Body of pancreas (tissue), 4 donors: ENCODE data around the gene SPAG7. TPM values are rescaled to one million over a fixed set of nuclear protein-coding genes. Genes with fewer than 3 reads are reported as not detected.
"Not testable (repeated sequence)": the region's sequence is repeated elsewhere in the genome, so short reads cannot be mapped to it uniquely, and the experiment has no call there.

Experiments
- ATAC-seq: fragments of 150-250 bp; one replicate; pipeline ENCODE4 v1.9.1; 2016
- DNase-seq, 4 donors: peaks; one replicate each; pipeline ENCODE4 v3.0.0-alpha.2; 2019
- H3K27ac ChIP-seq, 4 donors: fragments of 200-600 bp; sonication (generic); 1 replicate in 3 of 4; 2 replicates in 1 of 4; pipeline versions ENCODE4 v1.5.1 to v1.6.1; 2016 to 2019; ENCODE audit warnings: mild to moderate bottlenecking in 1 of 4, mixed read lengths in 1 of 4, moderate library complexity in 1 of 4
- H3K27me3 ChIP-seq, 2 donors: fragments of 200-600 bp; sonication (generic); one replicate each; pipeline ENCODE4 v1.6.0; 2016; ENCODE audit warnings: mild to moderate bottlenecking in 1 of 2
- H3K36me3 ChIP-seq, 2 donors: fragments of 200-600 bp; sonication (generic); replicated peaks in 1 of 2; 2 replicates each; pipeline ENCODE4 v1.5.1; 2016; ENCODE audit warnings: low read depth in 2 of 2; ENCODE audit not compliant: insufficient read depth in 1 of 2
- H3K4me1 ChIP-seq: fragments of 200-600 bp; sonication (generic); one replicate; pipeline ENCODE4 v1.6.0; 2016
- H3K4me3 ChIP-seq, 2 donors: fragments of 200-600 bp; sonication (generic); 1 replicate in 1 of 2; 2 replicates in 1 of 2; pipeline ENCODE4 v1.5.1; 2016 to 2019
- H3K9me3 ChIP-seq, 3 donors: fragments of 200-600 bp; sonication (generic); 1 replicate in 2 of 3; 2 replicates in 1 of 3; pipeline ENCODE4 v1.5.1; 2016
- POLR2A ChIP-seq, 3 donors: fragments of 450-650 bp; IDR thresholded peaks; one replicate each; pipeline ENCODE4 v1.6.1; 2016; ENCODE audit warnings: antibody characterized with exemption in 3 of 3, mild to moderate bottlenecking in 2 of 3
- WGBS, 2 donors: methylation state at CpG; one replicate each; pipeline ENCODE4 v1.1.5; 2017; 5-methylcytosine and 5-hydroxymethylcytosine counted together
- intact Hi-C: fragments of 100-400 bp; cut with DNase I; formaldehyde crosslinking; loops from one replicate; pipeline ENCODE4 v1.15.1; 2023
- microRNA-seq, 2 donors: library from miRNA; unstranded; fragments of <30 nt; microRNA quantifications; one replicate each; pipeline ENCODE4, GENCODE V29; 2016; ENCODE audit warnings: borderline number of aligned reads in 2 of 2, borderline replicate concordance in 2 of 2
- small RNA-seq: library from RNA; depleted of rRNA; stranded (forward); fragments of <200 nt; gene quantifications from one replicate; pipeline ENCODE3, GENCODE V24; 2016
- total RNA-seq, 2 donors: library from RNA; depleted of rRNA; stranded (reverse); fragments of >200 nt; gene quantifications; one replicate each; pipeline ENCODE4 v1.1.0, GENCODE V29; 2016
- TF ChIP-seq, protein P1 (sequence below), 7 experiments: fragments of 450-650 bp in 4 of 7; fragments of 200-600 bp in 3 of 7; sonication (generic) in 3 of 7; IDR thresholded peaks; one replicate each; pipeline ENCODE4 v1.5.1; 2016 to 2019; ENCODE audit warnings: antibody characterized with exemption in 7 of 7

SPAG7 gene
- total RNA-seq, 2 donors from 2014 or later = 26.2 to 29.0 TPM

DNA sequence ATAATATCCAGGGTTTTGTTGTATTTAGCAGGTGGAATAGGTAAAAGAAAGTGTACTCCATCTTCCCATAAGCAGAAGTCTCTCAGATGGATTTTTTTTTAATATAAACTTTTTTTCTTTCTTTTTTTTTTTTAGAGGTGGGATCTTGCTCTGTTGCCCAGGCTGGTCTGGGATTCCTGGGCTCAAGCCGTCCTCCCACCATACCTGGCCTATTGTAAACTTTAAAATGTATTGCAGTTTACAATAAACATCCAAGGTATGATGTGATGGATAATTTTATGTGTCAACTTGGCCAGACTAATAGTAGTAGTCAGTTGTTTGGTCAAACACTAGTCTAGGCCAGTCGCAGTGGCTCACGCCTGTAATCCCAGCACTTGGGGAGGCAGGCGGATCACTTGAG lies 46.3 kb downstream of the SPAG7 start:
- H3K4me3 ChIP-seq = no peak overlapping the region

DNA sequence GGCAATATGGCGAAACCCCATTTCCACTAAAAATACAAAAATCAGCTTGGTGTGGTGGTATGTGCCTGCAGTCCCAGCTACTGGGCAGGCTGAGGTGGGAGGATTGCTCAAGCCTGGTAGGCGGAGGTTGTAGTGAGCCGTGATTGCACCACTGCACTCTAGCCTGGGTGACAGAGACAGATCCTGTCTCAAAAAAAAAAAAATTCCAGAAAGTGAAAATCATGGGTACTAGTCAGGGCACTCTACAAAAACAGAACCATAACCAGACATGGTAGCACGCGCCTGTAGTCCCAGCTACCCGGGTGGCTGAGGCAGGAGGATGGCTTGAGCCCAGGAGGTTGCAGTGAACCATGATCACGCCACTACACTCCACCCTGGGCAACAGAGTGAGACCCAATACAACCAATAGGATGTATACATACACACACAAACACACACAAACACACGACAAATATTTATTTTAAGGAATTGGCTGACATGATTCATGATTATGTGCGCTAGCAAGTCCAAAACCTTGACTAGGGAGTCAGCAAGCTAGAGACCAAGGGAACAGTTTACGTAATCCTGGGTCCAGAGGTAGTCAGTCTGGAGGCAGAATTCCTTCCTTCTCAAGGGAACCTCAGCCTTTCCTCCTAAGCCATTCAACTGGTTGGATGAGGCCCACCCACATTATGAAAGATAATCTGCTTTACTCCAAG lies 47.1 kb downstream of the SPAG7 start:
- no peak for TF ChIP-seq POLR2A (IDR thresholded peaks at IDR 0.05)
- TF ChIP-seq, protein P1, sequence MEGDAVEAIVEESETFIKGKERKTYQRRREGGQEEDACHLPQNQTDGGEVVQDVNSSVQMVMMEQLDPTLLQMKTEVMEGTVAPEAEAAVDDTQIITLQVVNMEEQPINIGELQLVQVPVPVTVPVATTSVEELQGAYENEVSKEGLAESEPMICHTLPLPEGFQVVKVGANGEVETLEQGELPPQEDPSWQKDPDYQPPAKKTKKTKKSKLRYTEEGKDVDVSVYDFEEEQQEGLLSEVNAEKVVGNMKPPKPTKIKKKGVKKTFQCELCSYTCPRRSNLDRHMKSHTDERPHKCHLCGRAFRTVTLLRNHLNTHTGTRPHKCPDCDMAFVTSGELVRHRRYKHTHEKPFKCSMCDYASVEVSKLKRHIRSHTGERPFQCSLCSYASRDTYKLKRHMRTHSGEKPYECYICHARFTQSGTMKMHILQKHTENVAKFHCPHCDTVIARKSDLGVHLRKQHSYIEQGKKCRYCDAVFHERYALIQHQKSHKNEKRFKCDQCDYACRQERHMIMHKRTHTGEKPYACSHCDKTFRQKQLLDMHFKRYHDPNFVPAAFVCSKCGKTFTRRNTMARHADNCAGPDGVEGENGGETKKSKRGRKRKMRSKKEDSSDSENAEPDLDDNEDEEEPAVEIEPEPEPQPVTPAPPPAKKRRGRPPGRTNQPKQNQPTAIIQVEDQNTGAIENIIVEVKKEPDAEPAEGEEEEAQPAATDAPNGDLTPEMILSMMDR (IDR thresholded peaks at IDR 0.05) = no peak
- H3K27ac ChIP-seq = no peak overlapping the region
- WGBS, 2 donors = 78 to 84% methylated on average over 10 of the region's 10 CpGs
- no peak for ATAC-seq
- intact Hi-C loops = no loop called here
- no peaks in the 10 kb centered on the region for H3K36me3 ChIP-seq
- no peaks in the 10 kb centered on the region for H3K4me1 ChIP-seq
- H3K27me3 ChIP-seq = no peaks in the 10 kb centered on the region
- H3K9me3 ChIP-seq = no peaks in the 10 kb centered on the region
- DNase-seq = peak in 1 of 4 donors; percentile 50
- no peak overlapping the region for H3K4me3 ChIP-seq

More for the DNA sequence above, 46.3 kb downstream of the SPAG7 start:
- H3K9me3 ChIP-seq = no peaks in the 10 kb centered on the region
- DNase-seq (no peak), ATAC-seq (no peak)
- TF ChIP-seq, protein P1 (IDR thresholded peaks at IDR 0.05) = no peak
- TF ChIP-seq POLR2A (IDR thresholded peaks at IDR 0.05) = no peak
- no peaks in the 10 kb centered on the region for H3K4me1 ChIP-seq
- intact Hi-C loops = no loop called here
- WGBS, 2 donors = 84 to 94% methylated on average over 4 of the region's 4 CpGs
- no peaks in the 10 kb centered on the region for H3K36me3 ChIP-seq
- H3K27ac ChIP-seq = no peak overlapping the region
- H3K27me3 ChIP-seq = no peaks in the 10 kb centered on the region

DNA sequence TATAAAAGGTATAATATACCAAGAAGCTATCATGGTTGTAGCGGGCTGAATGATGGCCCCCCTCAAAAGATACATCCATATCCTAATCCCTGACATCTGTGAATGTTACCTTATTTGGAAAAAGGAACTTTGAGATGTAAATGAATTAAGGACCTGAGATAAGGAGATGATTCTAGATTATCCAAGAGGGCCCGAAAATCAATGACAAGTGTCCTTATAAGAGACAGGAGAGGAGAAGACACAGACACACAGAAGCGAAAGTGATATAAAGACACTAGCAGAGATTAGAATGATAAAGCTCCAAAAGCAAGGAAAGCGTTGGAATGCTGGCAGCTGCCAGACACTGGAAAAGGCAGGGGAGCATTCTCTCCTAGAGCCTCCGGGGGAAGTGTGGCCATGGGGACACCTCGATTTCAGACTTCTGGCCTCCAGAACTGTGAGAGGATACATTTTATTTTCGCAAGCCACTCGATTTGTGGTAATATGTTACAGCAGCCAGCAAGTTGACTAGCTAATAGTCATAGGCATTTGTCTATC lies 48.0 kb downstream of the SPAG7 start:
- Histone ChIP-seq H3K4me1 (no peaks in the 10 kb centered on the region), H3K27ac (no peak overlapping the region), H3K27me3 (no peaks in the 10 kb centered on the region), H3K36me3 (no peaks in the 10 kb centered on the region), H3K4me3 (no peak overlapping the region), H3K9me3 (no peaks in the 10 kb centered on the region)
- intact Hi-C loops = loop anchor here (10.0 kb wide), 1 partner anchor 145 kb away; no protein-coding TSS in a partner anchor
- ATAC-seq (no peak), DNase-seq (no peak)
- TF ChIP-seq, protein P1 (IDR thresholded peaks at IDR 0.05) = no peak
- TF ChIP-seq POLR2A (IDR thresholded peaks at IDR 0.05) = no peak
- 68 to 73% methylated on average over 8 of the region's 8 CpGs for WGBS, 2 donors

DNA sequence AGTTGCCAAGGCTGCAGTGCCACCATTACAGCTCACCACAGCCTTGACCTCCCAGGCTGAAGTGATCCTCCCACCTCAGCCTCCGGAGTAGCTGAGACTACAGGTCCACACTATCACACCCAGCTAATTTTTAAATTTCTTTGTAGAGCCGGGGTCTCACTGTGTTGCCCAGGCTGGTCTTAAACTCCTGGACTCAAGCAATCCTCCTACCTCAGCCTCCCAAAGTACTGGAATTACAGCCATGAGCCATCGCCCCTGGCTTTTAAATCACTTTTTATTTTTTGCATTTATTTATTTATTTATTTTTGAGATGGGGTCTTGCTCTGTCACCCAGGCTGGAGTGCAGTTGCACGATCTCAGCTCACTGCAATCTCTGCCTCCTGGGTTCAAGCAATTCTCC lies 53.1 kb downstream of the SPAG7 start:
- WGBS, 2 donors = 69 to 78% methylated on average over 4 of the region's 4 CpGs
- not testable (repeated sequence) for H3K36me3 ChIP-seq, H3K9me3 ChIP-seq, DNase-seq, H3K27me3 ChIP-seq, H3K4me3 ChIP-seq, ATAC-seq, H3K4me1 ChIP-seq
- intact Hi-C loops = loop anchor here (10.0 kb wide), 1 partner anchor 150 kb away; no protein-coding TSS in a partner anchor
- peak overlapping the region in 2 of 4 donors; percentile 9 to 44 for H3K27ac ChIP-seq

DNA sequence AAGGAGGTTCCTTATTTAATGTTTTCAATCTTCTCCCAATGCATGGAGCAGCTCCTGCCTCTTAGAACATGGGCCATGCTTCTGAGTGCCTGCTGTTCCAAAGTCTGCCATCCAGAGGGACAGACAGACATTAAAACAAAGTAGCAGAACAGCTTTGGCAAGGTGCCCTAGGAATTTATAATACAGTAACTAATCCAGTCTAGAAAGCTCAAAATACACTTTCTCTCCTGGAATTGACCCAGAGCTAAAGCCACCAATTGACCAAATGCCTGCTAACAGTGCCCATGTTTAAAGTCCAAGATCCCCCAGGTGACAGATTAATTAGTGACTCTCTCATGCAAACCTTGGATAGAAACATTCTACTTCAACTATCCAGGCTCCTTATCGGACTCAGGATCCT lies 53.6 kb downstream of the SPAG7 start:
- H3K4me3 ChIP-seq = no peak overlapping the region
- ATAC-seq (peak; percentile 16), DNase-seq (no peak)
- WGBS, 2 donors = 20 to 44% methylated on average over 1 of the region's 1 CpG
- peaks cover 7% of the 10 kb centered on the region for H3K4me1 ChIP-seq
- peak overlapping the region in 2 of 4 donors; percentile 9 to 44 for H3K27ac ChIP-seq
- no peaks in the 10 kb centered on the region for H3K27me3 ChIP-seq
- no peaks in the 10 kb centered on the region for H3K36me3 ChIP-seq
- H3K9me3 ChIP-seq = no peaks in the 10 kb centered on the region
- intact Hi-C loops = loop anchor here (10.0 kb wide), 1 partner anchor 151 kb away; no protein-coding TSS in a partner anchor
- TF ChIP-seq, protein P1 (IDR thresholded peaks at IDR 0.05) = peak in 1 of 7 experiments; percentile 4
- TF ChIP-seq POLR2A (IDR thresholded peaks at IDR 0.05) = no peak

Small RNAs within 50 kb of the gene (microRNA-seq; reads per million reads assigned to microRNA genes)
- gene MIR6864 = 0 reads per million in 2 donors
- gene MIR6865 = 0 to 0.93 reads per million in 2 donors

Small RNAs within 50 kb of the gene (small RNA-seq; reads per million reads assigned to genes)
- gene MIR6864 (not detected), gene MIR6865 (not detected)

Other genes starting within 250 kb of the SPAG7 start
- gene MED11, start 236.4 kb downstream of the SPAG7 start, total RNA-seq = 10 to 100 TPM; 20.8 to 23.3 TPM
- gene ZMYND15, start 228.0 kb downstream of the SPAG7 start, total RNA-seq = 1 to 10 TPM in 1 of 2 donors, under 1 TPM in 1; 0.52 to 2.3 TPM
- 10 to 100 TPM in 1 of 2 donors, 1 to 10 TPM in 1; 3.6 to 27.5 TPM for gene CXCL16, start 227.9 kb downstream of the SPAG7 start, total RNA-seq
- gene TM4SF5, start 195.9 kb downstream of the SPAG7 start, total RNA-seq = 1 to 10 TPM; 1.8 to 2.0 TPM
- not detected for gene VMO1, start 181.5 kb downstream of the SPAG7 start, total RNA-seq
- not detected for gene GLTPD2, start 178.9 kb downstream of the SPAG7 start, total RNA-seq
- 10 to 100 TPM; 41.5 to 89.0 TPM for gene PSMB6, start 171.7 kb downstream of the SPAG7 start, total RNA-seq
- 10 to 100 TPM; 25.7 to 41.5 TPM for gene PLD2, start 160.7 kb downstream of the SPAG7 start, total RNA-seq
- gene MINK1, start 134.5 kb downstream of the SPAG7 start, total RNA-seq = 10 to 100 TPM; 32.7 to 66.6 TPM
- gene C17orf107, start 68.3 kb downstream of the SPAG7 start, total RNA-seq = 10 to 100 TPM in 1 of 2 donors, 1 to 10 TPM in 1; 5.2 to 11.9 TPM
- 1 to 10 TPM in 1 of 2 donors, under 1 TPM in 1; 0.33 to 1.8 TPM for gene CHRNE, start 64.7 kb downstream of the SPAG7 start, total RNA-seq
- not detected for gene GP1BA, start 35.5 kb downstream of the SPAG7 start, total RNA-seq
- gene SLC25A11, start 27.8 kb downstream of the SPAG7 start, total RNA-seq = 10 to 100 TPM; 23.7 to 33.2 TPM
- gene RNF167, start 27.5 kb downstream of the SPAG7 start, total RNA-seq = 10 to 100 TPM; 23.1 to 37.6 TPM
- 100 to 1,000 TPM; 164 to 180 TPM for gene PFN1, start 19.3 kb downstream of the SPAG7 start, total RNA-seq
- gene ENO3, start 16.7 kb downstream of the SPAG7 start, total RNA-seq = 1 to 10 TPM; 3.3 to 3.6 TPM
- 10 to 100 TPM; 17.1 to 48.8 TPM for gene CAMTA2, start 19.9 kb upstream of the SPAG7 start, total RNA-seq
- gene INCA1, start 29.7 kb upstream of the SPAG7 start, total RNA-seq = 1 to 10 TPM in 1 of 2 donors, not detected in 1; 1.0 TPM
- 10 to 100 TPM; 43.1 to 54.4 TPM for gene KIF1C, start 30.1 kb upstream of the SPAG7 start, total RNA-seq
- gene SLC52A1, start 67.6 kb upstream of the SPAG7 start, total RNA-seq = not detected
- gene ZFP3, start 110.7 kb upstream of the SPAG7 start, total RNA-seq = 1 to 10 TPM; 5.3 to 5.4 TPM
- gene ZNF232, start 144.1 kb upstream of the SPAG7 start, total RNA-seq = 1 to 10 TPM; 3.9 to 4.0 TPM
- not detected for gene USP6, start 148.2 kb upstream of the SPAG7 start, total RNA-seq
- 1 to 10 TPM; 4.4 to 6.9 TPM for gene ZNF594, start 224.1 kb upstream of the SPAG7 start, total RNA-seq